GM18517 (cell line): ENCODE measurements around the gene ZNF66.
"Not testable (repeated sequence)": the region's sequence is repeated elsewhere in the genome, so short reads cannot be mapped to it uniquely, and the experiment has no call there.

Experiments used
- ATAC-seq: cut with Tn5 transposase; IDR thresholded peaks from one replicate; pipeline ENCODE4 v1.9.1; 2021; ENCODE audit warnings: mild to moderate bottlenecking, moderate library complexity; ENCODE audit not compliant: unreplicated experiment

Gene ZNF66

DNA sequence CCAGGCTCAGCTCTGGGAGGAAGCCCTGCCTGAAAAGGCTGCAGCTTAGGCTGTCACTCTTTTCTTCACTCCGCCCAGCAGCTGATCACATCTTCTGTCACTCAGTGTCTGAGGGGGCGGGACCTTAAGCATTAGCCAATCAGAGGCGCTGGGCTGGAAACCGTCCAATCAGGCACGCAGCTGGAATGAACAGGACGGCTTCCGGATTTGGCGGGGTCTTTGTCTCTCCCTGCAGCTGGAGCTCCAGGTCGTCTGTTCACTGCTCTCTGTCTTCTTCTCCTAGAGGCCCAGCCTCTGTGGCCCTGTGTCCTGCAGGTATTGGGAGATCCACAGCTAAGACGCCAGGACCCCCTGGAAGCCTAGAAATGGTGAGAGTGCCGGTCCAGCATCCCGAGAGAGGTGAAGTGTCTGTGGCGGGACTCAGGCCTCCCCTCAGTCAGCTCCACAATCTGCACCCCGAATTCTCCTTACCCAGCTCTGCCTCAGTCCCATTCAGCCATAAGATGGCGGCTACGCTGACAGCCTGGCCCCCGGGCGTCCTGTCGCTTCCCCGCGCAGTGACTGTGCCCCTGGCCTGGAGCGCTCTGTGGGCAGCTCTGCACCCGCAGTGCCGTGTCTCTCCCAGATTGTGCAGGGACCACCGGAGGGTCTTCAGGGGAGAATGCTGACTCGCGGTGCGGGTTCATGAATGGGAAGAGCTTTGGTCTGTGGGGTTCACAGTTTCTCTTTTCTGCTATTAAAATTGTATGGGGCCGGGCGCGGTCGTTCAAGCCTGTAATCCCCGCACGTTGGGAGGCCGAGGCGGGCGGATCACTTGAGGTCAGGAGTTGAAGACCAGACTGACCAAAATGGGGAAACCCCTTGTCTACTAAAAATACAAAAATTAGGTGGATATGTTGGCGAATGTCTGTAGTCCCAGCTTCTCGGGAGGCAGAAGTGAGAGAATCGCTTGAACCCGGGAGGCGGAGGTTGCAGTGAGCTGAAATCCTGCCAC lies at the start of gene ZNF66:
TSS of gene ZNF66 (plus strand) at position 222 of the 994 bp plus-strand sequence. CDS start at position 366, 144 bp downstream.
- ATAC-seq, result peak; percentile 96

DNA sequence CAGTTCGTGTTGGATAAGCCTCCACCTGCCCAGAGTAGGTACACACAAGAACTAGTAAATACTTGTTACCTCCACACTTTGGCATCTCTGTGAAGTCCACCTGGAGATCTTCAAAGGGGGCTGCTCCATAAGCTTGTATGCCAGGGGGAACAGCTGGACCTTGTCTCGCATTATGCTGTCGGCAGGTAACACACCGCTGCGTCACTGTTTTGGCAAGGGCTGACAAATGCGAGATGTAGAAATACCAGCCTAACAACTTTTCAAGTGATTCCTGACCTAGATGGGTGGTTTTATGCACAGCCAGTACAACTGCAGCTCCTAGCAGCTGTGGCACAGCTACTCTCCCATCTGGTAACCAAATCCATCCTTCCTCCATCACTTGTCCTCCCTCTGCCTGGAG lies 25.9 kb upstream of the ZNF66 start:
- not testable (repeated sequence) for ATAC-seq

DNA sequence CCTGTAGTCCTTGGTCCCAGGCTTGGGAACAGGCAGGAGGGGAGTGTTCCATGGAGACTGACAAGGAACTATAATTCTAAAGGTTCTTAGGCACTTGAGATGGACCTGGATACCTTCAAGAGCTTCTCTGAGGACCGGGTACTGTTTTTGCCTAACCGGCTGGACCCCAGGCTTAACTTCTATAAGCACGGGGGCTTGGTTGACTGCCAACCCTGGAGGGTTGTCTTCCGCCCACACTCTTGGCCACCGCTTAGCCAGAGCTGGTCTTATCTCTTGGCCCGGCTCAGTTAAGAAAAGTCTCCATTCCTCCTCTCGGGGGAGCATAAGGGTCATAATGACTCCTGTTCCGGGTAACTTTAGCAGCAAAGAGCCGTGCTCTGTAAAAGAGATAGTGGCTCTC lies 23.8 kb upstream of the ZNF66 start:
- ATAC-seq, result not testable (repeated sequence)

DNA sequence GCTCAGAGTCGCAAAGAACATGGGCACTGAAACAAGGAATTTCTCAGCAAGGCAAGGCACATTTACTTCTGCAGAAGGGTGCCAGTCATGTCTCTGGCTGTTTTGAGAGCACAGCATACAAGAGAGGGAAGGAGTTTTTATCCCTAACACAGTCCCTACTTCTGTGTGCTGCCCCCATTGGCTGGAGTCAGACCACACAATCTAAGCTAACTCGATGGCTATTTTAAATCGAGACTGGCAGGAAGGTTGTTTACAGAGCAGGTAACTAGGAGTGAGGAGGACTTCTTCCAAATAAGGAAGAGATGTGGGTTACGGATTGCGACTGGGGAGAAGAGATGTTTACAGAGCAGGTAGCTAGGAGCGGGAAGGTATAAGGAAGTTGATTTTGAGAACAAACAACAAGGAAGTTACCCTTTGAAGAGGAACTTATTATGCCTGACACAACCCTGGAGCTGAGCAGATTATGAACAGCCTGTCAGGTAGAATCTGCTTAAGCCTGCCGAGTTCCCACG lies 6.8 kb upstream of the ZNF66 start:
- not testable (repeated sequence) for ATAC-seq

DNA sequence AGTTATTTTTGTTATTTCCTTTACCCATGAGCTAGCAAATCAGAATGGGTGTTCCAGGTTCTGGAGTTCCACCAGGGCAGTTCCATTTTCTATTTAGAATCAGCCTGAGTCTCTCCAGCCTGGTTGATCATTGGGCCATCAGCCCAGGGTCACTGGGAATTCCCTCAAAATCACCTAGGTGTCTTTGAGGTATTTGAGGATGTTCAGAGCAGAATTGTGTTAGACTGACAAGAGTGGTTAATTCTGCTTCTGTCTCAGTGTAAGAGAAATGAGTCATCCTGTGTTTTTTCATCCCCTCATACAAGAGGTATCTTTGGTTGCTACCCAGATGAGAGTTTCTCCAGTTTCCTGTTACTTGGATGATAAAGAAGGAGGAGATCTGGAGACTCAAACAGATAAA lies 11.7 kb downstream of the ZNF66 start:
- ATAC-seq, result no peak

GRCh38 chr19:20791806-20792205 lies 15.7 kb downstream of the ZNF66 start:
- ATAC-seq, result no peak

- not testable (repeated sequence) for ATAC-seq
Observed at GRCh38 chr19:20806311-20807262, 30.5 kb downstream of the ZNF66 start.

GRCh38 chr19:20840371-20840770 lies 64.3 kb downstream of the ZNF66 start:
- ATAC-seq, result no peak
